Renal pelvis (tissue), 4 donors: Measurements from ENCODE around the gene TMED10. TPM values are rescaled to one million over a fixed set of nuclear protein-coding genes. Genes with fewer than 3 reads are reported as not detected.
"Not testable (repeated sequence)": the region's sequence is repeated elsewhere in the genome, so short reads cannot be mapped to it uniquely, and the experiment has no call there.

Experiments used
- DNase-seq: peaks from one replicate; pipeline ENCODE4 v3.0.0-alpha.2; 2013
- polyA plus RNA-seq, 3 donors: library from polyadenylated mRNA; unstranded; fragments of 120-200 nt; gene quantifications; one replicate each; pipeline ENCODE4 v1.2.1, GENCODE V29; 2013; ENCODE audit not compliant: insufficient read length in 3 of 3

Gene TMED10
- polyA plus RNA-seq, 3 donors, result 225 to 251 (median 250) TPM

DNA sequence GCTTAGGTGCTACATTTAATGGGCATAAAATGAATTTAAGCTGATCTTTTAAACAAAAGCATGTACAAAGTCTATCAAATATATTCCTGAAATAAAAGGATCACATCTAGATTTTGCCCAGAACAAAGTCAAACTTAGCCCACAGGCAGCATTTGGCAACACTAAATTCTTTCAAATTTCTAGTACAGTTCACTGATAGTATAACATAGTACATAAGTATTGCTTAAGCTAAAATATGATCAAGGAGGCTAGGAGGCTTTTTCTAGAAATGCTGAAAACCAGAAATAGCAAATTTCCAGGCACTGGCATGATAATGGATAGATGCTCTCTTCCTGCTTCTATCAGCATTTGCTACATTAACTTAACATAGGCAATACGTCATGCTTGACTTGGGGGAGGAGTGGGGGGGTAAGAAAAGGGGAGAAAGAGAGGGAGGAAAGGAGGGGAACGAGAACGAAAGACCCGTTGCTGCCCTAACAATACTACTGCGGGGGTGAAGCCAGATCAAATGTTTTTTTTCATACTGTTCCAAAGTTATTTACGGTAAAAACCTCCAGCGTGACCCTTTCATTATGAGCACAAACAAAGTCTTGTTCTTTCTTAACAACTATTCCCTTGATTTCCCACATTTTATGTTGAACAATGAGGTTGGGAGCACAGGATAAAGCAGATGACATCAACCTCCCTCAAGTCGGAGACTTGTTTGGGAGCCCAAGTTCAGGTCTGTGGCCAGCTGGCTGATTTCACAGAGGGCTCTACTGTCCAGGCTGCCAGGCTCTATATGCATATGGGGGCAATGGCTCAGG is 10.6 kb downstream of the TMED10 start:
- no peak for DNase-seq

DNA sequence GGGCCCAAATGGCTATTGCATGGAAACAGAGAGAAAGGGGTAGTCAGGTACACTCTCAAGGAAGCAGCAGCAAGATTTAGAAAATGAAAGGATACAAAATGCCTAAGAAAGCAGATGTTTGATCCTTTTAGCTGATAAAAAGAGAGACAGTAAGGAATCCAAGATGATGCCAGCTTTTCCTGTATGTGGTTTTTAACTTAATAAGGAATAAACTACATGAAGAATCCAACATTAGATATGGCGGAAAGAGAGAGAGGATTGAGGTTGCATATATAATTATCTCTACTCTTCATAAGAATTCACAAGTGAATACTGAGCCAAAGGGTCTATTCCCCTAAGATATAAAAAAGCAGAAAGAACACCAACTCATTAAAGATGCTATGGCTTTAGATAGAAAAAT is 11.6 kb downstream of the TMED10 start:
- DNase-seq, result no peak

DNA sequence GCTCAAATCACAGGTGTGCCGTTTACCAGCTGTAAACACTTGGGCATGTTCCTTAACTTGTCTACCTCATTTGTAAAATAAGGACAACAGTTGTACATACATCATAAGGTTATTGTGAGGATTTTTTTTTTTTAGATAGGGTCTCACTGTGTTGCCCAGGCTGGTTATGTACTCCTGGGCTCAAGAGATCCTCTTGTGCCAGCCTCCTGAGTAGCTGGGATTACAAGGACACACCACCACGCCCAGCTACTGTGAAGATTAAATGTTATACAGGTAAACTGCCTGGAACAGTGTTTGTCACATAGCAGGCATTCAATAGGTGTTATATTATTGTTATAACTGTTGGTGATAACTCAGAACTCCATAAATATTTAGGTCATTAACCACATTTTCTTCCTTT is 12.7 kb downstream of the TMED10 start:
- no peak for DNase-seq

DNA sequence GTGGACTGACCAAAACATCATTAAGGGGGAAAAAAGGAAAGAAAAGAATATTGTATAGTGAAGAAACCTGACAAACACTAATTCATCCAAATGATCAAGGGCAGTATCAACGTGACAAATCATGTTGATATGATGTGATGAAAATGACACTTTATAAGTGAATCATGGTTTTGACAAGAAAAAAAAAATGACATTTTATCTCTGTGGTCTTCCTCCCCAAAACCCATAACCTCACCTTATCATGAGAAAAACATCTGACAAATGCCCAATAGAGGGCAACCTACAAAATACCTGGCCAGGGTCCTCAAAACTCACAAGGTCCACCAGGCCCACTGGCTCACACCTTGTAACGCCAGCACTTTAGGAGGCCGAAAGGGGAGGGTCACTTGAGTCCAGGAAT is 13.8 kb downstream of the TMED10 start:
- no peak for DNase-seq

DNA sequence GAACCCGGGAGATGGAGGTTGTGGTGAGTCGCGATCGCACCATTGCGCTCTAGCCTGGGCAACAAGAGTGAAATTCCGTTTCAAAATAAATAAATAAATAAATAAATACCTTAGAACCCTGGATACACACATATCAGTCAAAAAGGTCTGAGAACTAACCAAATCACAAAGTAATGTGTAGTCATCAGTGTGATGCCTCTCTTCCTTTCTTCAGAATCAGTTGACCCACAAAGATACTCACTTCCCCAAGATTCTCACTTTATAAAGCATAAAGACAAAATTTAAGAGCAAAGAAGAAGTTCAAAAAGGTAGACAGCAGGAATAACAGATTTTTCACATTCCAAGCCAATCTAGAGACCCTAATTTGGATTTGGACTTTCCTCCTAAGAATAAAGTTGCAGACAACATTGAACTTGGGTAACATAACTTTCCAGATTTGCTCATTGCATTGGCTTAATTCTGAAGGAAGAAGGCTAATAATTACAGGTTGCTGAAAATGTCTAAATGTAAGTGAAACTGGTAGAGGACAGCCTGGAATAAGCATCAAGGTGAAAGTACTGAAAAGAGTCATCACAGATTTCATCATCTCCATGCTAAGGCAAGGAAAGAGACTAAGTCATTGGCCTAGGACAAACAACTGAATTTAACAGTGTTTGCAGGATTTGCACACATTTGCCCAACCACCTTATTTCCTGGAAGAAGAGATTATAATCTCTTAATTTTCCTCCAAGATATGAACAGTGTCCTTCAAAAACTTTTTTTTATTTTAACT is 17.4 kb downstream of the TMED10 start:
- DNase-seq, result no peak

DNA sequence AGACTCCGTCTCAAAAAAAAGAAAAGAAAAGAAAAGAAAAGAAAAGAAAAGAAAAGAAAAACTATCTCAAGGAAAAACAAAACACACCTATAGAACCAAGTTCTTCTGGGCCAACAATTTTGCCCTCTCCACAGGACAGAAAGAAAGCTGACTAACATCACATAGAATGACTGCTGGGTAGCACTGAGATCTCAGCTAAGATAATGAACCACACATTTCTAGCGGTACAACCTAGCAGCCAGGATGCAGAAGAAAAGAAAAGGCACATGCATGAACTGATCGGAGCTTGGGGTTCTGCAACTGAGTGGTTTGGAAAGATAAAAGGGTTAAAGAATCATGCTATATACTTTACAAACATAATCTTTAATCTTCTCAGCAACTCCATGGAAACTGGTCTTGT is 19.5 kb downstream of the TMED10 start:
- DNase-seq, result no peak

DNA sequence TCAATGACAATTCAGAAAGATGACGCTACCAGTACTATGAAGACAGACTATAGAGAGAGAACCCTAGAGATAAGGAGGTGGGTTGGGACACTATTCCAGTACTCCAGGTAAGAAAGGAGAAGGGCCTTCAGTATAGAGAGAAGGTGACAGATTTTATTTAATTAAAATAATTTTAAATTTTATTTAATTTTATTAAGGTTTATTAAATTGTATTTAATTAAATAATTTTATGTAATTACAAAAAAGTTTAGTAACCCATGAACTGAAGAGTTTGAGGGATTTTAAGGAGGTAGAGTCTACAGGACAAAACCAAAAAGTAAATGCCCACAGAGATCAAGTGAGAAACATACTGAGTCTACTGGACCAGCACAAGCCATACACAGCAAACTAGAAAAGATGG is 20.3 kb downstream of the TMED10 start:
- no peak for DNase-seq

DNA sequence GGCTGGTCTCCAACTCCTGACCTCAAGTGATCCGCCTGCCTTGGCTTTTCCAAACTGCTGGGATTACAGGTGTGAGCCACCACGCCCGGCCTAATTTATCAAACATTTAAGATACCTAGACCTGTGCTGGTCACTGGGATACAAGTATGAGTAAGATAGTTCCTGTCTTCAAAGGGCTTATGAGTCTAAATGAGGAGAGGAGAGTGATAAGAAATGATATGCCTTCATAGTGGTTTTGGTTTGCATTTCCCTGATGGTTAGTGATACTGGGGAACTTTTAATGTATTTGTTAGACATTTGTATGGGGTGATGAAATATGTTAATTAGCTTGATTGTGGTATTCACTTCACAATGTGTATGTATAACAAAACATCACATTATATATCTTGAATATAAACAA is 21.2 kb downstream of the TMED10 start:
- DNase-seq, result no peak

DNA sequence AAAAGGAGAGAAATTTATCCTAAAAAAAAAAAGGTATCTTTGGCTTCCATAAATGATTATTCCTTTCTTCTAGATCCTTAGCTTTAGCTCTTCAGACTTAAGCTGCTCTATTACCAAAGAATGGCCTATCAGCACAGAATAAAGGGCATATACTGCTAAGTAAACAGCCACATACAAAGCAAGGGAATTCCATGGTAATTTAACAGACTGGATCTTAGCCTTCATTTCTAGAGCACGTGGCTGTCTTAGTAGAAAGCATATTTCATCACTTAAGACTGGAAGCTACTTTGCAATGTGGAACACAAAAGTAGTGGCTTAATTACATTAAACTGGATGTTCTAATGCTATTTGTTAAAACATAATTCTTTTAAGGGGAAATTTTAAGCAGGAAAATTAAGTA is 23.1 kb downstream of the TMED10 start:
- DNase-seq, result no peak

DNA sequence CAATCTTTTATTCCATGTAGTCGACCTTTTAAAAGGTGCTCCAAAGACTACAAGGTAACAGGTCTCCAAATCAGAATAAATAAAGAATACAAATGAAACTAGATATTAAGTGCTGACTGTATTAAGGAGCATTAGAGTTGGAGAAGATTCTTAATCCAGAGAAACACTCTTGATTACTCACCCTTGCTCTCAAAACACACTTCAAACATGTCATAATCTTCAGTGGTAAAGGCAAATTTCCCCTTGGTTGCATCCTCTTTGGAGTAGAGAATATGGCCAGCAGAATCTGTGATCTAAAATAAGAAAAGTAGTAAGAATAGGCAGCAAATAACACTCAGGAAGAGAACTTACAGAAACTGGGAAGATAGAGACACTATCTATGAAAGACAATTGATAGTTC is 24.6 kb downstream of the TMED10 start:
- DNase-seq, result no peak

DNA sequence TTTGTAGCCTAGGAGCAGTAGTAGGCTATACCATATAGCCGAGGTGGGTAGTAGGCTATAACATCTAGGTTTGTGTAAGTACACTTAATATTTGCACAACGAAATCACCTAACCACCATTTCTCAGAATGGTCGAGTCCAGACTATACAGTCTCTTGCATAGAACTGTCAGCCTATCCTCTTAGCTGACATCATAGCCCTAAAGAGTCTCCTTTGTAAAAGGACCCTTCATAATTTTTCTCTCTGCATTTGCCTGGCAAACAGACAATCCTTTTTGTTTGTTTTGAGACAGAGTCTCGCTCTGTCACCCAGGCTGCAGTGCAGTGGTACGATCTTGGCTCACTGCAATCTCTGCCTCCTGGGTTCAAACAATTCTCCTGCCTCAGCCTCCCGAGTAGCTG is 25.8 kb downstream of the TMED10 start:
- DNase-seq, result not testable (repeated sequence)

DNA sequence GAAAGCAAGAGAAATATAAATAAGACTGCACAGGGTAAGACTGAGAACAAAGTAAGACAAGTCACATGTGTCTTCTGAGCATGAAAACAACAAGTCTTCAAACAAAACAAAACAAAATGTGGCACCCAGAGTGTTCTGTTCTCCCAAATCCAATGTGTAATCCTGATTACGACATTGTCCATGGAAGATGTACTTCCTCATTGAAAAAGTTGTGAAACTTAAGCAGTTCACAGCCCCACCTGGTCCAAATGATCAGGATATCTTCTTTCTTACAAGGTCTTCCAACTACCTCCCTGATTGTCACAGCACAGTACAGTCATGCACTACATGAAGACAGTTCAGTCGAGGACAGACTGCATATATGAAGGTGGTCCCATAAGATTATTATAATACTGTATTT is 26.3 kb downstream of the TMED10 start:
- DNase-seq, result no peak

DNA sequence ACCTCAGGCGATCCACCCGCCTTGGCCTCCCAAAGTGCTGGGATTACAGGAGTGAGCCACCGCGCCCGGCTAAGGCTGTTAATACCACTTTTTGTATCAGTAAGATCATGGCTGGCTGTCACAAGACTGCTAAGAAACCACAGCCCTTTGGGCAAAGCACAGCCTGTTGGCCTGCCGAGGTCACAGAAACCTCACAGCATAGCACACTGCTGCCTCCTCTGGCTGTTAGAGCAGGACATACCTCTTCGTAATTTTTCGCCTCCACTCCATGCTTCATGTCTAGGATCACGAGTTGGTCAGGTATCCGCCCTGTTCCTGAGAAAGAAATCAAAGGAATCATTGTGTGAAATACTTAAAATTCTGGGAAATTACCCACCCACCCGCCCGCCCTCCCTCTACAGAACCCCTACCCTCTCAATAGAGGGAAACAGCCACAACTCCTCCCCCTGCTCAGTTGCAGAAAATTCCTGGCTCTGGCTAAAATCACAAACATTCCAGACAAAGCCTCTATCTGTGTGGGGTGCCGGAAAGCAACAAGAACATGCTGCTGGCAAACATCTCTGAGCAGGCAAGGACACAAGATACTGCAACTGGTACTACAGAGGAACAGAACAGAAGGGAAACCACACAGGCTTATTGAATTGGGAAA is 28.9 kb downstream of the TMED10 start:
- no peak for DNase-seq

DNA sequence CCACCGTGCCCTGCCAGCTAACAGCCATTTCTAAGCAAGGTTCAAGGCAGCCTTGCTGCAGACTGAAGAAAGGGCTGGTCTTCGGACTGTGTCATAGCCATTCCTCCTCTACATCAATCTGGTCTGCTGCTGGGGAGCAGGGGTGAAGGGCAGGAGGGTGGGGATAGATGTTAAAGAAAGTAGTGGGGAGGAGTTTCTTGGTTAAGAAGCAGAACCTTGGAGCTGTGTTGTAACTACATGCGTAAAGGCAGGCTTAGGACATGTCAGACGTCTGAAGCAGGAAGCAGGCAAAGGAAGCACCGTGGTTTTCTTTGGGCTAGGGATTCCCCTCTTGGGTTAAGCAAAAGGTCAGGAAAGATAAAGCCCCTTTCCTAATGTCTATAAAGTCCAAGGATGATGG is 31.5 kb downstream of the TMED10 start:
- DNase-seq, result no peak

DNA sequence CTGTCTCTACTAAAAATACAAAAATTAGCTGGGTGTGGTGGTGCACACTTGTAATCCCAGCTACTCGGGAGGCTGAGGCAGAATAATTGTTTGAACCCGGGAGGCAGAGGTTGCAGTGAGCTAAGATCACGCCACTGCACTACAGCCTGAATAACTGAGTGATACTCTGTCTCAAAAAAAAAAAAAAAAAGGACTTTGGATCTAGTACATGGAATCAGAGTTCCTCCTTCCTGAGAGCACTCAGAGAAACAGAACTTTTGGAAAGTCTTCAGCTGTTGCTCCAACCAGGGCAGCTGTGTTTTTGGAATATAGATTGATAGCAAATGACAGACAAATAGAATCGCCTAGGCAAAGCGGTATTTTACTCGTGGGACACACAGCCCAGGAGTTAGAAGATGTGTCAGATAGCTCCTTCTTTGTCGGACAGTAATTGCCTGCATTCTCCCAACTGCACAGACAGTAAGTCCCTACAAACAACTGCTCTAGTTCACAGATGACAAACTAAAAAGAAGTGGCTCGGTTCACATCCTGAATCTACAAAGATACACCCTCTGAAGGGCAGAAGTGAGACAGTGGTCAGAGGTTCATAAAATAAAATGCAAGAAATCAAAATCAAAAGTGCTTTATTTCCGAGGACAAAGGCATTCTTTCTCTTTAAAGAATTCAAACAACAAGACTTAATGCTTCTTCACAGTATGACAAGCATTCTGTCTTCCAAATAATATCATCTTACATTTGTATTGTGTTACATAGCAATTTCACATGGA is 32.5 kb downstream of the TMED10 start:
- no peak for DNase-seq

DNA sequence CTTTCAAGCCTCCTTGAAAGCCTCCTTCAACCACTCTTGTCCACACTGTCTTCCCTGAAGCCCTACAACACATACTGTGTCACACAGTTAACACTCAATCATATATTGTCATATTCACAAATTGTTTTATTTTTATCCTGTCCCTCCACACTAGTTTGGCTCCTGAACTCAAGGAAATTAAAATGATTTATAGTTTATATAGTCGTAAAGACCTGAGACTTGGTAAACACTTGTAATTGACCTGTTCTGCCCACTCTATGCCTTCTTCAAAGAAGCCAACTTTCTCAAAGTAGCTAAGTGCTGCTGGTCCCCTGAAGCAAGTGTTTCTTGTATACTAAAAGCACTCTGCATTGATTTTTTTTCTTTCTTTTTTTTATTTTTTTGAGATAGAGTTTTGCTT is 33.9 kb downstream of the TMED10 start:
- DNase-seq, result no peak

DNA sequence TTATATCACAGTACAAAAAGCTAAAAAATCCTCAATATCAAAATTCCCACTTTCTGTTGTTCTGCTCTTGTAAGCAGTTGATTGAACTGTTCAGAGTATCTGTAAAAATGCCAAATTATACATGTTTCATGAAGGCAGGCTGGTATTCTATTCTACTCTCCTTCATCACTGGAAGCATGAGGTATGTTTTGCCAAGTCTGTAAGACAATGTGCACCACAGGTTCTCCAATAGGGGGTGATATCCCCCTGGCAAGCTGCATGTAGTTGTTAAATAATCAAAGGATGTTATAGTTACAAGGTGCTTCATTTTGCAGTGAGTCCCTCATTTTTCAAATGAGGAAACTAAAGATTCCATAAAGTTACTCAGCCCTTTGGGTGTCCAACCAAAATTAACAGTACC is 34.4 kb downstream of the TMED10 start:
- DNase-seq, result no peak

DNA sequence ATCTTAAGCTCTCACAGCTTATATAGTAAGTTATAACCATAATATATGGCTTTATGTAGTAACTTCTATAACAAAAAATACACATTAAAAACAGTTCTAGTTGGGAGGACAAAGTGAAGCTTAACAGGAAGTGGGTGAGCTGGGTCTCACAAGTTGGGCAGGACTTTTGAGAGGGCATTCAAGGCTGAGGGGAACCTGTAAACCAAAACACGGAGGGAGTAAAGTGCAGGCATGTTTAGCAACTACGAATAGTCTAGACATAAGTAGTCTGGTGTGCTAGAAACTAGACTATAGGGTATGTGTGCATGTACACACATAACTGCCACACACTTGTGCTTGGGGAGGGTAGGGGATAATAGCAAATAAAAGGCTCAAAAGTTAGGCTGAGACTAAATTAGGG is 35.4 kb downstream of the TMED10 start:
- no peak for DNase-seq

DNA sequence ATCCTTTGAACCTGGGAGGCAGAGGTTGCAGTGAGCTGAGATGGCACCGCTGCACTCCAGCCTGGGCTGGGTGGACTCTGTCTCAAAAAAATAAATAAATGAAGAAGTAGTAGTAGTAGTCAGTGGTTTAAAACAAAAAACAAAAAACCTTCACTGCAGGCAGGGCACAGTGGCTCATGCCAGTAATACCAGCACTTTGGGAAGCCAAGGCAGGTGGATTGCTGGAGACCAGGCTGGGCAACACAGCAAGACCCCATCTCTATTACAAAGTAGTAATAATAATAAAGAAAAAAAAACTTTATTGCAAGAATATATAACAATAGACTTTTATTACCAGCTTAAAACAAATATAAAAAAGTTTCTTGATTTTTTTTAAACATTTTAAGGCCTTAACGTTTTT is 35.8 kb downstream of the TMED10 start:
- no peak for DNase-seq

DNA sequence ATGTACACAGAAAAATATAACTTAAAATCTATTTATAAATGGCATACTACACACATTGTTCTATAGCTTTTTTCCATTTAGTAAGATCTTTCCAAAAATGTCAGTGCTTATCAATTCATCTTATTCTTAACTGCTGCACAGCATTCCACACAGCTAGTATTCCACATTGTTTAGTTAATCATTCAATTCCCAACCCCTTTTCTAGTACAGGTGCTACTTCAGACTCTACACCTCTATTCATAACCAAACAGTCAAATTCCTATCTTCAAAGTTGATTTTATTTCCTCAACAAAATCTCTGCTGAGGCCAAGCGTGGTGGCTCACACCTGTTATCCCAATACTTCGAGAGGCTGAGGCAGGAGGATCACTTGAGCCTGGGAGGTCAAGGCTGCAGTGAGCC is 37.2 kb downstream of the TMED10 start:
- no peak for DNase-seq

DNA sequence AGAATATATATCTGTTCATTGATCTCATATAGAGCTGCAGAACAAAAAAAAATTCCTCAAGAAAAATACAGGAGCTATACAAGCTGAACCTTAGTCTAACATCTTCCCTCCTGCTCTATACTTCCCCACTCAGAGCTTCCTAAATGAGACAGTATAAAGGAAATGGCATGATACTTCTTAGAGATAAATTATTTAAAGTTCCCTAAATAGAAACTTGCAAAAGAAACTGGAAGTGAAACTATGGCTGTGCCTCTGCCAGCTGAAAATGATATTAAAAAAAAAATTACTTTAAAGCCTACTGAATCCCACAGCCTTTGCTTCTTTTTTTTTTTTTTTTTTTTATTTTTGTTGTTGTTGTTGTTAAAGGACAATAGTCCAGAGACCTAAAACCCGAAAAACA is 37.9 kb downstream of the TMED10 start:
- no peak for DNase-seq

DNA sequence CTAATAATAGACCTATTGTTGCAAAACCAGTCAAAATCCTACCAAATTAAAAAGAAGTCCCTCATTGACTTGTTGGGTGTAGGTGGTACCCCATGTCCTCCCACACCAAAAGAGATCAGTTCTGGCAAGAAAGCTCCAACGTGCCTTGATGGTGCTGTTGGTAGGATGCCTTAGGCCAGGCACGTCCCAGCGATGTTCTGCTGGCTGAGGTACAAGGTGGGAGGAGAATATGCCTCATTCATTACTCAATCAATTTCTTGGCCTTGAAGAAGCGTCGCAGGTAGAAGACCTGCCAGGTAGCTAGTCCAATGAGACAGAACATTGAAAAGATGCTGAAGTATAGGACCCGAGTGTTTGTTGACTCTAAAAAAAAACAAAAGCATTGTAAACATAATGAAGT is 41.8 kb downstream of the TMED10 start:
- no peak for DNase-seq
